Adrenal gland (tissue), 12 donors: ENCODE data around the gene KAZN. TPM values are rescaled to one million over a fixed set of nuclear protein-coding genes. Genes with fewer than 3 reads are reported as not detected.

ENCODE experiments used
- DNase-seq, 7 donors: peaks; one replicate each; pipeline ENCODE4 v3.0.0-alpha.2; 2019 to 2020
- H3K27ac ChIP-seq, 5 donors: fragments of 200-600 bp; sonication (generic) in 4 of 5; 1 replicate in 3 of 5; 2 replicates in 2 of 5; pipeline versions ENCODE4 v1.5.1 to v1.8.0; 2016 to 2020; ENCODE audit warnings: mild to moderate bottlenecking in 1 of 5
- H3K27me3 ChIP-seq: fragments of 200-600 bp; 2 replicates; pipeline ENCODE4 v1.8.0; 2021
- H3K36me3 ChIP-seq, 2 donors: fragments of 200-600 bp; replicated peaks in 1 of 2; 1 replicate in 1 of 2; 2 replicates in 1 of 2; pipeline versions ENCODE4 v1.5.1 to v1.8.0; 2018 to 2022
- H3K4me1 ChIP-seq, 2 donors: fragments of 200-600 bp; replicated peaks in 1 of 2; 1 replicate in 1 of 2; 2 replicates in 1 of 2; pipeline versions ENCODE4 v1.5.1 to v1.8.0; 2018 to 2021
- H3K4me3 ChIP-seq, 4 donors: fragments of 200-600 bp; sonication (generic) in 3 of 4; one replicate each; pipeline ENCODE4 v1.5.1; 2016 to 2018
- H3K9me3 ChIP-seq, 3 donors: fragments of 200-600 bp; sonication (generic) in 1 of 3; replicated peaks in 1 of 3; 1 replicate in 2 of 3; 2 replicates in 1 of 3; pipeline versions ENCODE4 v1.5.1 to v1.8.0; 2016 to 2021
- POLR2A ChIP-seq, 2 donors: fragments of 450-650 bp; IDR thresholded peaks; one replicate each; pipeline ENCODE4 v1.6.1; 2017; ENCODE audit warnings: antibody characterized with exemption in 2 of 2, mild to moderate bottlenecking in 2 of 2, moderate library complexity in 1 of 2
- WGBS, 4 donors: extraction: QIAGEN DNeasy Blood & Tissue Kit in 2 of 4; methylation state at CpG; one replicate each; pipeline versions ENCODE4 v1.1.5 to v1.1.7; 2013 to 2017; 5-methylcytosine and 5-hydroxymethylcytosine counted together
- intact Hi-C, 2 donors: fragments of 100-400 bp; cut with DNase I; formaldehyde crosslinking; loops; one replicate each; pipeline versions ENCODE4 v1.14.1 to v1.15.0; 2022 to 2023
- polyA plus RNA-seq, 3 donors: library from polyadenylated mRNA; stranded (reverse); fragments of 200-250 nt in 2 of 3; fragments of 350-450 nt in 1 of 3; fragmentation: Illumina TruSeq in 1 of 3; extraction: RNeasy Lipid Tissue Mini Kit (QIAGEN cat#74804) in 1 of 3; gene quantifications; one replicate each; pipeline ENCODE4 v1.2.3, GENCODE V29; 2013 to 2014
- total RNA-seq, 9 donors: library from RNA; depleted of rRNA in 4 of 9; stranded (reverse); fragments of >200 nt in 4 of 9; fragments of 120-200 nt in 1 of 9; fragmentation: NEBNext Ultra II Directional in 1 of 9; extraction: Animal tissue kit (Norgen Biotek cat#: 25700) in 1 of 9; gene quantifications; one replicate each; pipeline versions ENCODE4 v1.1.0 to v1.2.4, GENCODE V29; 2013 to 2023
- TF ChIP-seq, protein P1 (sequence below), 6 experiments: fragments of 450-650 bp in 4 of 6; fragments of 200-600 bp in 2 of 6; sonication (generic) in 1 of 6; IDR thresholded peaks; 1 replicate in 5 of 6; 2 replicates in 1 of 6; pipeline versions ENCODE4 v1.5.1 to v1.8.0; 2016 to 2021; ENCODE audit warnings: antibody characterized with exemption in 6 of 6, mild to moderate bottlenecking in 2 of 6, moderate library complexity in 1 of 6
- donor health status: healthy with polysubstance abuse.
- donor health status: Bipolar disorder and iron deficiency.
- donor health status: DM: yes; HTN: yes; CAD: no.
- donor health status: DM: no; HTN: no; CAD: no.
- donor health status: DM: no; HTN: no; CAD: no.
- donor health status: DM: yes; HTN: yes; CAD: no.

KAZN gene
- total and polyA plus RNA-seq, 12 donors = 5.9 to 63.4 (median 29.5) TPM

DNA sequence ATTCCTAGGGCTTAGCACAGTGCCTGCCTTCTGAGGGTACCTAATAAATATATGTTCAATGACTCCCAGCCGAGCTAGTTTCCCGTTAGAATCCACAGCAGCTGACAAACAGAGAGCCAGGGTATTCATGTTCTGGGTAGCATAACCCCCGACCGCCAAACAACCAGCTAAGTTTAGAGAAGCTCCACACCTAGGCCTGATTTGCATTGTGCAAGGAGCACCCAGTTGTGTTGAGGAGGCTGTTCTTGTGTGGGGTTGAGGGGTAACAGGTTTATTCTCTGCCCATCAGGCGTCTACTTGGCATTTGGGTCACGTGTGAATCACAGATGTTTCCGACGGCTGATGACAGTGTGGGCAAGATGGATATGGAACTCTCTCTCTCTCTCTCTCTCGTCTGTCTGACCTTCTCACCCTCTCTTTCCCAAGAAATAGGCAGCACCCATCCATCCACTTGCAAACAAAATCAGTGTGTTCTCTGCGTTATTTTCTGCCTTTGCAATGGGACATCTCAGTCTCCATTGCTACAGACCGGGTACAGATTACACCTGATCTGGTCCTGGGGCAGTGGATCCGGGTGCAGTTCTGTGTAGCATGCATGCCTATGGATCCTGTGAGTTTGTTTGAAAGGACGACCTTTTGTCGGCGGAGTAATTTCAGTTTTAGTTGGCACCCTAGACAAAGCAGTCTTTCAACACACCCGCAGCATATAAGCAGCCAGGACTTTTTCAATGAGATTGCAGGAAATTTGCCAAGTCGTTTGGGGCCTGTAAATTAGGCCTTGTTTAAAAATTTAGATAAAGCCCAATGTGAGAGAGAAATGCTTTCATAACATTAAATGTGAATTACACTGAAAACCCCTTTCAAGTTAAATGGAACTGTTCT lies 29.4 kb downstream of the KAZN start:
- peak overlapping the region in 1 of 5 donors; percentile 53 for H3K27ac ChIP-seq
- no peak for DNase-seq
- 63 to 75% (median 71%) methylated on average over 17 of the region's 17 CpGs for WGBS, 4 donors

DNA sequence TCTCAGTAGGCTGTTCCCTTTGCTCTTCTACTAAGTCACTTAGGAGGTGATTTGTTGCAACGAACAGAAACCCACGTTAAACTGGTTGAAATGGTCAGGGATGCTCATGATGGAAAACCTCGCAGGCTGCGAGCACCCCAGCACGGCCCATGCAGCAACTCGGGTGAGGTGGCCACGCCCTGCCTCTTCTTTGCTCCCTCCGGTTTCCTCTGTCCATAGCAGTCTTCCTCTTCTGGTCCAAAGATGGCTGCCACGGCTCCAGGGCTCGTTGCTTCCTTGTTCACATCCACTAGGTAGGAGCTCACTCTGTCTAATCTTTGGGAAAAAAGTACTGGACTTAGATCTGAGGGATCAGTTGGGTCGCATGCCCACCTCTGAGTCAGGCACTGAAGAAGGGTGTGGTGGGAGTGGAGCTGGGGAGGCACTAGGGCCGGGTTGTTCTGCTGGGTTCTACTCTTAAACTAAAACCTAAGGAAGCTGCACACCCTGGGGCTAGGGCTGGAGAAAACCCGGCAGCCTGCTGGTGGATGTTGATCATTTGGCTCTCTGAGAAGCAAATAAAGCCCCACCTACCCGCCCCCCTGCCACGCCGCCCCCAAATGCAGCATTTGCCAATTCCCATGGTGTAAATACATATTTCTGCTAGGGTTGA lies 31.0 kb downstream of the KAZN start:
- no peaks in the 10 kb centered on the region for H3K27me3 ChIP-seq
- 92 to 96% (median 93%) methylated on average over 15 to 16 of the region's 16 CpGs for WGBS, 4 donors
- intact Hi-C loops = no loop called here
- TF ChIP-seq POLR2A (IDR thresholded peaks at IDR 0.05) = no peak
- TF ChIP-seq, protein P1, sequence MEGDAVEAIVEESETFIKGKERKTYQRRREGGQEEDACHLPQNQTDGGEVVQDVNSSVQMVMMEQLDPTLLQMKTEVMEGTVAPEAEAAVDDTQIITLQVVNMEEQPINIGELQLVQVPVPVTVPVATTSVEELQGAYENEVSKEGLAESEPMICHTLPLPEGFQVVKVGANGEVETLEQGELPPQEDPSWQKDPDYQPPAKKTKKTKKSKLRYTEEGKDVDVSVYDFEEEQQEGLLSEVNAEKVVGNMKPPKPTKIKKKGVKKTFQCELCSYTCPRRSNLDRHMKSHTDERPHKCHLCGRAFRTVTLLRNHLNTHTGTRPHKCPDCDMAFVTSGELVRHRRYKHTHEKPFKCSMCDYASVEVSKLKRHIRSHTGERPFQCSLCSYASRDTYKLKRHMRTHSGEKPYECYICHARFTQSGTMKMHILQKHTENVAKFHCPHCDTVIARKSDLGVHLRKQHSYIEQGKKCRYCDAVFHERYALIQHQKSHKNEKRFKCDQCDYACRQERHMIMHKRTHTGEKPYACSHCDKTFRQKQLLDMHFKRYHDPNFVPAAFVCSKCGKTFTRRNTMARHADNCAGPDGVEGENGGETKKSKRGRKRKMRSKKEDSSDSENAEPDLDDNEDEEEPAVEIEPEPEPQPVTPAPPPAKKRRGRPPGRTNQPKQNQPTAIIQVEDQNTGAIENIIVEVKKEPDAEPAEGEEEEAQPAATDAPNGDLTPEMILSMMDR (IDR thresholded peaks at IDR 0.05) = no peak
- H3K4me3 ChIP-seq = no peak overlapping the region
- no peaks in the 10 kb centered on the region for H3K4me1 ChIP-seq
- DNase-seq = no peak
- no peaks in the 10 kb centered on the region for H3K9me3 ChIP-seq
- no peaks in the 10 kb centered on the region for H3K36me3 ChIP-seq
- H3K27ac ChIP-seq = no peak overlapping the region

More for the DNA sequence above, 29.4 kb downstream of the KAZN start:
- Histone ChIP-seq H3K4me1 (no peaks in the 10 kb centered on the region), H3K36me3 (no peaks in the 10 kb centered on the region), H3K9me3 (no peaks in the 10 kb centered on the region), H3K27me3 (no peaks in the 10 kb centered on the region), H3K4me3 (no peak overlapping the region)
- TF ChIP-seq, protein P1 (IDR thresholded peaks at IDR 0.05) = no peak
- no peak for TF ChIP-seq POLR2A (IDR thresholded peaks at IDR 0.05)
- intact Hi-C loops = no loop called here

DNA sequence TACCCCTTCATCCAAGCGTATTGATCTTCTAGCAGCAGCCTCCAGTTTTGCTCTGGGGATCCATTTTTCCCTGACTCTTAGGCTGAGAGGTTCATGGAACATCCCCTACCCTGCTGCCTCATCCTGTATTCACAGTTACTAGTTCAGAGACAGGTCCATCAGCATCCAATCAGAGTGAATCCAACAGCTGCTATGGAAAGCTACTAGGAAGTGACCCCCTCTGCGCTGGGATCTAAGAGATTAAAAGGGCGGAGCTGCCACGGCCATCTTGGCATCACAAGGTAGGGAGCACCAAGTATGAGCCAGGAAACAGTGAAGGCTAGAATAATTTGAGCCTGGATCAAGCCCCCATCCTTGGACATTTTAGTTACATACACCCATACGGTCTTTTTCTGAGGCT lies 32.5 kb downstream of the KAZN start:
- DNase-seq = no peak

DNA sequence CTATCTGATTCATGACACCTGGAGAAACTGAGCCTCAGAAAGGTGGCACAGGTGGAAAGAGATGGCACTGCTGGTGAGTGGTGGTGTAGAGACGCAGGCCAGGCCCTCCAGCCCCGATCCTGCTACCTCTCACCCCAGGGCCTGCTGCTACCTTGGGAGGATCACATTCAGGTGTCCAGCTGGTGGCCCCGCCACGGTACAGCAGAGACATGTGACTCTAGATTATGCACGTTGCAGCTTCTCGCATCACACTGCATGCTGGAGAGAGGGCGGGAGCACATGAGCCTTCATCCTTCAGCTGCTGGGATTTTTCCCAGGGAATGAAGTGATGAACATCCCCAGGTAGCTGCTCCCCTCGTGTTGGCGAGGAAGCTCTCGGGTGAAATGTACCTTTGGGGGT lies 32.9 kb downstream of the KAZN start:
- no peak overlapping the region for H3K27ac ChIP-seq
- H3K9me3 ChIP-seq = no peaks in the 10 kb centered on the region
- no peak for DNase-seq
- intact Hi-C loops = no loop called here
- H3K4me1 ChIP-seq = no peaks in the 10 kb centered on the region
- WGBS, 4 donors = 76 to 91% (median 86%) methylated on average over 10 of the region's 10 CpGs
- H3K36me3 ChIP-seq = no peaks in the 10 kb centered on the region
- H3K27me3 ChIP-seq = no peaks in the 10 kb centered on the region
- TF ChIP-seq, protein P1 (IDR thresholded peaks at IDR 0.05) = no peak
- TF ChIP-seq POLR2A (IDR thresholded peaks at IDR 0.05) = no peak
- no peak overlapping the region for H3K4me3 ChIP-seq

More for the DNA sequence above, 32.5 kb downstream of the KAZN start:
- H3K27ac ChIP-seq = no peak overlapping the region
- H3K9me3 ChIP-seq = no peaks in the 10 kb centered on the region
- H3K4me1 ChIP-seq = no peaks in the 10 kb centered on the region
- 83 to 91% (median 87%) methylated on average over 5 of the region's 5 CpGs for WGBS, 4 donors
- H3K27me3 ChIP-seq = no peaks in the 10 kb centered on the region
- TF ChIP-seq POLR2A (IDR thresholded peaks at IDR 0.05) = no peak
- TF ChIP-seq, protein P1 (IDR thresholded peaks at IDR 0.05) = no peak
- intact Hi-C loops = no loop called here
- H3K36me3 ChIP-seq = no peaks in the 10 kb centered on the region
- H3K4me3 ChIP-seq = no peak overlapping the region
